Body of pancreas (tissue), 4 donors: ENCODE data around the gene ATP10A.

Experiments used
- POLR2A ChIP-seq, 3 donors: fragments of 450-650 bp; IDR thresholded peaks; one replicate each; pipeline ENCODE4 v1.6.1; 2016; ENCODE audit warnings: antibody characterized with exemption in 3 of 3, mild to moderate bottlenecking in 2 of 3
- TF ChIP-seq, protein P1 (sequence below), 7 experiments: fragments of 450-650 bp in 4 of 7; fragments of 200-600 bp in 3 of 7; sonication (generic) in 3 of 7; IDR thresholded peaks; one replicate each; pipeline ENCODE4 v1.5.1; 2016 to 2019; ENCODE audit warnings: antibody characterized with exemption in 7 of 7

DNA sequence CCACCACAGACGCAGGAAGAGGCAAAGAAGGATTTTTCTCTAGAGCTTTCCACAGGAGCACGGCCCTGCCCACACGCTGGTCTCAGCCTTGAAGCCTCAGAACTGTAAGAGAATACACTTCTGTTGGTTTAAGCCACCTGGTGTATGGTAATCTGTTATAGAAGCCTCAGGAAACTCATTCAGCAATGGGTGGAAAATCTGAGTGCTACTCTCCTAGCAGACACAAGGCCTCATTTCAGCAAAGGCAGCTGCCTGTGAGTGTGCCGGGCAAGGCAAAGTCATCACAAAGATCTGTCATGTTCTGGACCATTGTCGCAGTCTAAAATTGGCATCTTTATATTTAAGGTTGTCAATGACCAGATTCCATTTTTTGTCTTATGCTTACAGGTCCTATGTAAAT, 31.0 kb downstream of the ATP10A start:
- TF ChIP-seq, protein P1, sequence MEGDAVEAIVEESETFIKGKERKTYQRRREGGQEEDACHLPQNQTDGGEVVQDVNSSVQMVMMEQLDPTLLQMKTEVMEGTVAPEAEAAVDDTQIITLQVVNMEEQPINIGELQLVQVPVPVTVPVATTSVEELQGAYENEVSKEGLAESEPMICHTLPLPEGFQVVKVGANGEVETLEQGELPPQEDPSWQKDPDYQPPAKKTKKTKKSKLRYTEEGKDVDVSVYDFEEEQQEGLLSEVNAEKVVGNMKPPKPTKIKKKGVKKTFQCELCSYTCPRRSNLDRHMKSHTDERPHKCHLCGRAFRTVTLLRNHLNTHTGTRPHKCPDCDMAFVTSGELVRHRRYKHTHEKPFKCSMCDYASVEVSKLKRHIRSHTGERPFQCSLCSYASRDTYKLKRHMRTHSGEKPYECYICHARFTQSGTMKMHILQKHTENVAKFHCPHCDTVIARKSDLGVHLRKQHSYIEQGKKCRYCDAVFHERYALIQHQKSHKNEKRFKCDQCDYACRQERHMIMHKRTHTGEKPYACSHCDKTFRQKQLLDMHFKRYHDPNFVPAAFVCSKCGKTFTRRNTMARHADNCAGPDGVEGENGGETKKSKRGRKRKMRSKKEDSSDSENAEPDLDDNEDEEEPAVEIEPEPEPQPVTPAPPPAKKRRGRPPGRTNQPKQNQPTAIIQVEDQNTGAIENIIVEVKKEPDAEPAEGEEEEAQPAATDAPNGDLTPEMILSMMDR (IDR thresholded peaks at IDR 0.05) = no peak
- TF ChIP-seq POLR2A (IDR thresholded peaks at IDR 0.05) = no peak
